Lung (tissue), 12 donors: ENCODE data around the gene PTX4. TPM values are rescaled to one million over a fixed set of nuclear protein-coding genes. Genes with fewer than 3 reads are reported as not detected.

Experiments
- ATAC-seq: fragments of 200-7000 bp; cut with Tn5 transposase; one replicate; pipeline ENCODE4 v1.9.1; 2020; ENCODE audit warnings: moderate number of reproducible peaks; ENCODE audit not compliant: insufficient read depth, low FRiP score
- DNase-seq, 3 donors: peaks; one replicate each; pipeline ENCODE4 v3.0.0-alpha.2; 2013 to 2017
- H3K27ac ChIP-seq, 2 donors: one replicate each; pipeline ENCODE4 v1.5.1; 2013; ENCODE audit warnings: mild to moderate bottlenecking in 2 of 2, moderate library complexity in 2 of 2, control low read depth in 1 of 2, inconsistent platforms in 1 of 2, low read depth in 1 of 2, low read length in 1 of 2
- H3K27me3 ChIP-seq, 3 donors: one replicate each; pipeline ENCODE4 v1.5.1; 2013; ENCODE audit warnings: low read length in 2 of 3; ENCODE audit not compliant: control insufficient read depth in 3 of 3, insufficient read depth in 3 of 3
- H3K36me3 ChIP-seq, 4 donors: one replicate each; pipeline ENCODE4 v1.5.1; 2013; ENCODE audit warnings: low read length in 4 of 4, mild to moderate bottlenecking in 1 of 4, moderate library complexity in 1 of 4; ENCODE audit not compliant: control insufficient read depth in 4 of 4, insufficient read depth in 4 of 4
- H3K4me1 ChIP-seq, 5 donors: one replicate each; pipeline ENCODE4 v1.5.1; 2013; ENCODE audit warnings: low read length in 5 of 5, mild to moderate bottlenecking in 2 of 5, moderate library complexity in 1 of 5; ENCODE audit not compliant: control insufficient read depth in 5 of 5, insufficient read depth in 5 of 5
- H3K4me3 ChIP-seq: one replicate; pipeline ENCODE4 v1.5.1; 2013; ENCODE audit warnings: mild to moderate bottlenecking, control low read depth, moderate library complexity
- H3K9ac ChIP-seq, 2 donors: one replicate each; pipeline ENCODE4 v1.5.1; 2013; ENCODE audit warnings: low read length in 2 of 2, control low read depth in 1 of 2; ENCODE audit not compliant: insufficient read depth in 1 of 2
- H3K9me3 ChIP-seq, 4 donors: one replicate each; pipeline ENCODE4 v1.5.1; 2013; ENCODE audit warnings: low read length in 3 of 4, mild to moderate bottlenecking in 1 of 4, moderate library complexity in 1 of 4; ENCODE audit not compliant: control insufficient read depth in 4 of 4, insufficient read depth in 3 of 4
- WGBS, 2 donors: extraction: QIAGEN DNeasy Blood & Tissue Kit; methylation state at CpG; one replicate each; pipeline ENCODE4 v1.1.7; 2013; 5-methylcytosine and 5-hydroxymethylcytosine counted together
- polyA plus RNA-seq, 2 donors: library from polyadenylated mRNA; stranded (reverse); fragments of 200-250 nt; gene quantifications; one replicate each; pipeline ENCODE4 v1.2.1, GENCODE V29; 2013
- total RNA-seq, 2 donors: library from RNA; depleted of rRNA in 1 of 2; stranded (reverse); fragments of >200 nt in 1 of 2; gene quantifications; one replicate each; pipeline ENCODE4 v1.2.1, GENCODE V29; 2014 to 2021
- TF ChIP-seq, protein P1 (sequence below): IDR thresholded peaks from 2 replicates; pipeline ENCODE4 v1.5.1; 2012; ENCODE audit warnings: mild to moderate bottlenecking; ENCODE audit errors: control extremely low read depth, extremely low read depth
- donor health status: control.
- donor health status: control.
- donor health status: Bipolar disorder and iron deficiency.
- donor health status: healthy.
- donor health status: DM: yes; HTN: yes; CAD: no.

The PTX4 gene
- total and polyA plus RNA-seq, 4 donors = 0.02 to 0.31 (median 0.25) TPM; not detected in 1

DNA sequence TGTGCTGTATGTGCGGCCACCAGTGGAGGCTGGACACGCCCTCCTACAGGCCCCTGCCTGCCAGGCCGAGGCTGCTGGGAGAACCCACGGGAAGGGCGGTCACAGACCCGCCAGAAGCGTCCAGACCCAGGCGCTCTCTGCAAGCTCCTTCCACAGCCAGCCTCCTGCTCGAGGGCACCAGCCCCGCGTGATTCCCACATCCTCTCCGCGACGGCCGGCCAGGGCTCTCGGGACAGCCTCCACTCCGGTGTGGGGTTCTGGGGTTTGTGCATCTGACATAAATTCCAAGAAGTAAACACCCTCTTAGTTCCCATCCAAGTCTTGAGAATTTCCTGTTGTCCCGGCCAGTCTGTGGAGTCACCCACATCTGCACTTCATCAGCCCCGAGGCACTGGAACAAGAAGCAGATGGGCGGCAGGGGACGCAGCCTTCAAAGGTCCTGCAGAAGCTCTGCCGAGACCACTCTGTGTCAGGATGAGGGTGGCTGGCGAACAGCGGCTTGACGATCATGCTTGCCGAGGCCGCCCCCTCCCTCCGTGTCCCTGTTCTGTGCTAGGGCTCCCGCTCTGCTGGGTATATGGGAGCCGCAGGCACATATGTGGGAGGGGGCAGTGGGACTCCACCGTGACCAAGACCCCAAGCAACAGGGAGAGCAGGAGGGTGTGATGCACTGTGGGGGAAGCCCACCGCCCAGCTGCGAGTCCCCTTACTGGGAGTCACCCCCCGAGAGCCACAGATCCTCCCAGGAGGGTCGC, 42.3 kb upstream of the PTX4 start:
- TF ChIP-seq, protein P1, sequence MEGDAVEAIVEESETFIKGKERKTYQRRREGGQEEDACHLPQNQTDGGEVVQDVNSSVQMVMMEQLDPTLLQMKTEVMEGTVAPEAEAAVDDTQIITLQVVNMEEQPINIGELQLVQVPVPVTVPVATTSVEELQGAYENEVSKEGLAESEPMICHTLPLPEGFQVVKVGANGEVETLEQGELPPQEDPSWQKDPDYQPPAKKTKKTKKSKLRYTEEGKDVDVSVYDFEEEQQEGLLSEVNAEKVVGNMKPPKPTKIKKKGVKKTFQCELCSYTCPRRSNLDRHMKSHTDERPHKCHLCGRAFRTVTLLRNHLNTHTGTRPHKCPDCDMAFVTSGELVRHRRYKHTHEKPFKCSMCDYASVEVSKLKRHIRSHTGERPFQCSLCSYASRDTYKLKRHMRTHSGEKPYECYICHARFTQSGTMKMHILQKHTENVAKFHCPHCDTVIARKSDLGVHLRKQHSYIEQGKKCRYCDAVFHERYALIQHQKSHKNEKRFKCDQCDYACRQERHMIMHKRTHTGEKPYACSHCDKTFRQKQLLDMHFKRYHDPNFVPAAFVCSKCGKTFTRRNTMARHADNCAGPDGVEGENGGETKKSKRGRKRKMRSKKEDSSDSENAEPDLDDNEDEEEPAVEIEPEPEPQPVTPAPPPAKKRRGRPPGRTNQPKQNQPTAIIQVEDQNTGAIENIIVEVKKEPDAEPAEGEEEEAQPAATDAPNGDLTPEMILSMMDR = no peak
- peaks cover 5 to 57% (median 24%) of the 10 kb centered on the region in 5 donors for H3K4me1 ChIP-seq
- H3K9me3 ChIP-seq = no peaks in the 10 kb centered on the region
- H3K4me3 ChIP-seq = no peak overlapping the region
- no peak for ATAC-seq
- H3K36me3 ChIP-seq = peaks cover 0 to 6% (median 0%) of the 10 kb centered on the region in 4 donors
- DNase-seq = peak; percentile 75 to 91 (median 82)
- WGBS, 2 donors = 60 to 73% methylated on average over 35 of the region's 35 CpGs
- H3K27me3 ChIP-seq = no peaks in the 10 kb centered on the region
- H3K9ac ChIP-seq = no peak overlapping the region
- peak overlapping the region; percentile 95 for H3K27ac ChIP-seq

DNA sequence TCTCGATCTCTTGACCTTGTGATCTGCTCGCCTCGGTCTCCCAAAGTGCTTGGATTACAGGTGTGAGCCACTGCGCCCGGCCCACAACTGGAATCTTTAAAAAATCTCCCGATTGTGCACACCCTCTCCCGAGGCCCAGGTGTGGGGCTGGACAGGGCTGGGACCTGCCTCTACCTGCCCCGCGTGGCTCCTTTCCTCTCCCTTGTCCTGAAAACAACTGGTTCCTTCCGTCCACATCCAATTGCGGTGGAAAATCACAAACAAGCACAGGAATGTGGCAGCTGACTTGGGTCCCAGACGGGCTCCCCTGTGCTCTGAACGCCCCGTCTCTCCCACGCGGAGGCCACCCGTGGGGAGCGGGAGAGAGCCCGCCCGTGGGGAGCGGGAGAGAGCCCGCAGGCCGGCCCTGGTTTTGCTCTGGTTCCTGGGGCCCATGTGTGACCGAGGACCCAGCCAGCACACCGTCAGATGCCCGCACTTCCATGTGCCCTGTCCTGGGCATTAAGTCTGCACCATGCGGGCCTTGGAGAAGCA, 41.7 kb upstream of the PTX4 start:
- Histone ChIP-seq H3K9me3 (peaks cover 0 to 2% (median 0%) of the 10 kb centered on the region in 4 donors), H3K9ac (no peak overlapping the region), H3K36me3 (peaks cover 0 to 3% (median 0%) of the 10 kb centered on the region in 4 donors), H3K27me3 (no peaks in the 10 kb centered on the region), H3K4me1 (peaks cover 5 to 50% (median 24%) of the 10 kb centered on the region in 5 donors), H3K27ac (peak overlapping the region; percentile 95), H3K4me3 (no peak overlapping the region)
- TF ChIP-seq, protein P1 = no peak
- 87 to 90% methylated on average over 27 of the region's 27 CpGs for WGBS, 2 donors
- ATAC-seq = no peak
- no peak for DNase-seq

DNA sequence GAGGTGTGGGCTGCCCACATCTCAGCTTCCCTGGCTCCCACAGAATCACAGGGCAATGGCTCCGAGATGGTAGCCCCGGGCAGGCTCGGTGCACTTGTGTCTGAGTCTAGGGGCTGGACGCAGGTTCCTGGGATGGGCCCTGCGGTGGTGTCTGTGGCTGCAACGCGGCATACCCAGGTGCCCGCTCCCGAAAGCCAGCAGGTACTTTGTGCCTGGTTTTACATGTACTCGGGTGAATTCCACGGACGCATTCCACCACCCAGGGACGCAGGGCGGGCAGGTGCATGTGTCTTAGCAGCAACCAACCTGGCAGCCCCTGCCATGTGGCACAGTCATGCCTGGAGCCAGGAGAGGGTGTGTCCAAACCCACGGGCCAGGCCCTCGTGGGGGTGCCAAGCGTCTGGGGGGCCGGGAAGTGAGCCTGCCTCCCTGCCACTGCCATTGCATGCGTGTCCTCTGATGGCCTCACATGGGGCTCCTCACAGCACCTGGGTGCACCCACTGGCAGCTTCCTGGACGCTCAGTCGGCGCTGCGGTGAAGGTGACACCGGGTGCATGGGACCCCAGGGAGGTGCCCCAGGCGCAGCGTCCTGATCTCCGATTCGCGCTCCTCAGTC, 40.3 kb upstream of the PTX4 start:
- Histone ChIP-seq H3K4me1 (peaks cover 5 to 36% (median 24%) of the 10 kb centered on the region in 5 donors), H3K36me3 (peaks cover 0 to 12% (median 0%) of the 10 kb centered on the region in 4 donors), H3K9ac (no peak overlapping the region), H3K9me3 (peaks cover 0 to 2% (median 0%) of the 10 kb centered on the region in 4 donors), H3K27ac (peak overlapping the region in 1 of 2 donors; percentile 47), H3K27me3 (no peaks in the 10 kb centered on the region), H3K4me3 (no peak overlapping the region)
- no peak for DNase-seq
- ATAC-seq = no peak
- 92 to 97% methylated on average over 28 to 29 of the region's 29 CpGs for WGBS, 2 donors
- TF ChIP-seq, protein P1 = no peak
